Stimulated activated CD8-positive, alpha-beta memory T cell treated with anti-CD3 and anti-CD28 coated beads, Interleukin-15, amount 100 ng/mL, for 1 hour (primary cell): ENCODE data around the gene METAP1D.
"Not testable (repeated sequence)": the region's sequence is repeated elsewhere in the genome, so short reads cannot be mapped to it uniquely, and the experiment has no call there.

ENCODE experiments used
- DNase-seq: peaks from one replicate; pipeline ENCODE4 v3.0.0-alpha.2; 2020; ENCODE audit warnings: low read depth

METAP1D gene

DNA sequence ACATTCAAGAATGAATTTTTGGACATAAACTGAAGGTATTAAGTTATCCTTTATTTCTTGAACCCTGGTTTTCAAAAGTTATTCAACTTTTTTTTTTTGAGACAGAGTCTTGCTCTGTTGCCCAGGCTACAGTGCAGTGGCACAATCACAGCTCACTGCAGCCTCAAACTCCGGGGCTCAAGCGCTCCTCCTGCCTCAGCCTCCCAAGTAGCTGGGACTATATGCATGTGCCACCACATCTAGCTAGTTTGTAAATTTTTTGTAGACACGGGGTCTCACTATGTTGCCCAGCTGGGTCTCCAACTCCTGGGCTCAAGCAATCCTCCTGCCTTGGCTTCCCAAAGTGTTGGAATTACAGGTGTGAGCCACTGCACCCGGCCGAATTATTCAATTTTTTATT lies 2.7 kb upstream of the METAP1D start:
- DNase-seq, result not testable (repeated sequence)

DNA sequence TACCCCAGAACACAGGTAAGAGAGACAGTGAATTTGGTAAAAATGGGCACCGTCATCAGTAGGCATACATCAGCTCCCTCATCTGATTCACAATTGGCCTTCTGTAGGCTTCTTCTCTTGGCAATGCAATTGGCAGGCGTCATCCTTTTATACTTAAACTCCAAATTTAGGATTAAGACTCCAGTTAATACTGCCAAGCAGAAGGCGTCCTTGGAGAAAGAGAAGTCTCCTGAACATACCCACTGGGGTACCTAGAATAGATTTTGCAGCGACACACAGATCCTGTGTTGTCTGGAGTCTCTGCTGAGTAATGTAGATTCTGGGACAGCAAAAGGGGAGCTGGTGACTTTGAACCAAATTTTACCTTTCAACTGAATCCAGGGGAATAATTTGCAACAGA lies 592 bp upstream of the METAP1D start:
- no peak for DNase-seq

DNA sequence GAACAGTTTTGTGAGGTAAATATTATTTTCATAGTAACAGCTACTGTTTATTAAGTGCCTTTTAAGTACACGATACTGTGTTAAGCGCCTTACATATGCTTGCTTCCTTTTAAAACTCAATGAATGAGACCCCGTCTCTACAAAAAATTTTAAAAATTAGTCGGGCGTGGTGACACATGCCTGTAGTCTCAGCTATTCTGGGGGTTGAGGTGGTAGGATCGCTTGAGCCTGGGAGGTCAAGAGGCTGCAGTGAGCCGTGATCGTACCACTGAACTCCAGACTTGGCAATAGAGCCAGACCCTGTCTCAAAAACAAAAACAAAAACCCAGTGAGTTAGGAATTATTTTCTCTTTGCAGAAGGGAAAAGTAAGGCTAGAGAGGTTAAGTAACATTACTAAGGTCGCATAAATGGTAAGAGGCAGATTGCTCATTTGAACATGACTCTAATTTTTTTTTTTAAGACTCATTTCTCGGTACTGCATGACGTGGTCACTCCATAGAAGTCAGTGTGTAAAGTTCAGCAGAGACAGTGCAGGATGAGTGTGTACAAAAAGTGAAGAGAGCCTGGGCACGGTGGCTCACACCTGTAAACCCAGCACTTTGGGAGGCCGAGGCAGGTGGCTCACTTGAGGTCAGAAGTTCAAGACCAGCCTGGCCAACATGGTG lies 1.1 kb downstream of the METAP1D start:
- DNase-seq, result no peak

DNA sequence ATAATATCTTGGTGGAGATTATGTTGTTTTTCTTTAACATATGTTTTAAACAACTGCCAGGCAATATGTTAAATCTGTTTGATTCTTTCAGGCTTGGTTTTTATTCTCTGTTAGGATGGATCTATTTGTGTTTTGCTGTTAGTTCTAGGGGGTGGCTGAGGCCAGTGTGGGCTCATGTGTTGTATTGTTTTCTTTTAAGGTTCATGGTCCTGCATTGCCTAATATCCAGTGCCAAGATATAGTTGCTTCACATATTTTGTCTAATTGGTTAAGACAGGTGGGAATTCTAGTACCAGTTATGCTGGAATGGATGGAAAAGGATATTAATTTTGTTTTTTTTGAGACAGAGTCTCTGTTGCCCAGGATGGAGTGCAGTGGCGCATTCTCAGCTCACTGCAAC lies 7.6 kb downstream of the METAP1D start:
- DNase-seq, result no peak

DNA sequence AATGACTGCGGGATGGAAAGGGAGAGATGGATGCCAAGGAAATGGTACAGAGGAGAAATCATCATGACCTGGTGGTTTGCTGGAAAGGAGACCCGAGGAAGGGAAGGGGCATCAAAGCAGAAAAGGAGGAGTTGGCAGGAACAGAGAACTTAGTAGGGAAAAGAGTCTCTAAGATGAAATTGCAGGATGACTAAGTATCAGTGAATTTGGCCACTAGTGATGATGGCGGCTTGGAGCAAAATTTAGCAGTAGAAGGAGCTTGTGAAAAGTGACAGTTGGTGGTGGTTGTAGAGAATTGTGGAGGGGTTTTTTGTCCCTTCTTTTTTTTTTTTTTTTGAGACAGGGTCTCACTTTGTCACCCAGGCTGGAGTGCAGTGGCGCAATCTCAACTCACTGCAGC lies 10.1 kb downstream of the METAP1D start:
- DNase-seq, result no peak

DNA sequence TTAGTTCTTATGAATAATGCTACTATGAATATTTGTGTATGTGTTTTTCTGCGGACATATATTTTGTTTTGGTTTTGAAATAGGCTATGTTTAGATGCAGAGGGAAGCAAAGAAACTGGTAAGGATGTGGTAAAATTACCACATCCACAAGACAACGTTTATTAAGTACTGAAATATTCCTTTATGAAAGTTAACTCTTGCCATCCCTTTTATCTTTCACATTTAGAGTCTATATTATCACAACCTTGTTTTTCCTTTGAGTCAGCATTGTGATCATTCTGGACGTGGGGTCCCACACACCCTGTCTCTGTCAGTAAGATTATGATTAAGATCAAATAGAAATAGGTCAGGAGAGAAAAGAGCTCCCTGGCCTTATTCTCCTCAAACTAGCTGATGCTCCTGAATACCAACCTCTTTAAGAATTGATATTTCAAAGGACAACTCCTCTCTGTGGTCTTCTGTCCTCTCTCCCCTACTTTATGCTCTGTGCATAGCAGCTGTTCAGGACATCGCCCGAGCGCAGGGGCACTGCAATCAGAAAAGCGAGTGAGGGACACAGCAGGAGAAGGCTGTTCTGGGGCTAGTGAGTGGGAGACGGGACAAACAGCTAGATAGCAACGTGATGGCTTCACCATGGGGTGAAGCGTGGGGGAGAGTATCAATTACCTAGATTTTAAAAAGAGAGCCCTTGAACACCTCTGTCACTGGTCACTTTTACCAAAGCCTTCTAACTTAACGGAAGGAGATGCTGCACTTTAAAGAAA lies 12.2 kb downstream of the METAP1D start:
- DNase-seq, result no peak

DNA sequence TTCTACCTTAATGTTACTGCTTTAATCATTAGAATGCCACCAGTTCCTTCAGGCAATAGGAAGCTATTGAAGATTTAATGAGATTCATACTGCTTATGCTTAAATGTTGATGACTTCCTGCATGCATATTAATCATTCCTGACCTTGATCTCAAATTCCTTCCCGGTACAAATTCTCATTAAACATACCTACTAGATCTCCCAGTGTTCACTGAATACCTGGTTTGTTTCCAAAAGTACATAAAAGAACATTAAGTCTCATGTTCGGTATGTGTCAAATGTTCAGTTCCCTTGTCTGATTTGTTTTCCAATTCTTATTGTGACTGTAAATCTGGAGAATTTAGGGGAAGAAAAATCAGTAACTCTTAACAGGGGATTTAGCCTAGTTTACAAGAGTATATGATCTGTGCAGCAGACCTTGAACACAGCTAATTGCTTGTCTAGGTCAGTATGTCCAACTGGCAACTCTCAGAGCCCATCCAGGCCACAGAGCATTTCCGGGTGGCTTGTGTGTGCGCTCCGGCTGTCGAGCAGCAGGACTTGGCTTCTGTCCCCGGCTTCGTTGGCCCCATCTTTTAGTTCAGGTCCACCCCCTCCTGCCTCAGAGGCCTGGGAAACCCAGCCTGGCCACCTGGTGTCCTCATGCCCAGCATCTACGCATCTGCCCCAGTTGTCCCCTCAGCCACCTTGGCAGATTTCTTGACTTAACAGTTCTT lies 13.1 kb downstream of the METAP1D start:
- no peak for DNase-seq

DNA sequence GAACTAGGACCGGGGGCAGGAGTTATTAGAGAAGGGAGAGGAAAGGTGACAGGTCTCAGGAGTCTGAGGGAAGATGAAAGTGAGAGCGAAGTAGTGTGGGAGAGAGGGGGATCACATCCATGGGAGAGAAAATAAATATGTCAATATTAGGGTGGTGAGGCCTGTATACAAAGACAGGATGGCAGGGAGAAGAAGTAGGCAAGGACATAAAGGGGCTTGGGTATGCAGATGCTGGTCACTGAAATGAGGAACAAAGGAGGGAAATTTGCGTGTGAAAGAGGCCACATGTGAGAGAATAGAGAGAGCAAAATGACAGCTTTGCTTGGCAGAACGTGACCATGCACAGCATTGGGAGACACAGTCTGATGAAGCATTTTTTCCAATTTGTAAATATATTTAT lies 13.6 kb downstream of the METAP1D start:
- no peak for DNase-seq

DNA sequence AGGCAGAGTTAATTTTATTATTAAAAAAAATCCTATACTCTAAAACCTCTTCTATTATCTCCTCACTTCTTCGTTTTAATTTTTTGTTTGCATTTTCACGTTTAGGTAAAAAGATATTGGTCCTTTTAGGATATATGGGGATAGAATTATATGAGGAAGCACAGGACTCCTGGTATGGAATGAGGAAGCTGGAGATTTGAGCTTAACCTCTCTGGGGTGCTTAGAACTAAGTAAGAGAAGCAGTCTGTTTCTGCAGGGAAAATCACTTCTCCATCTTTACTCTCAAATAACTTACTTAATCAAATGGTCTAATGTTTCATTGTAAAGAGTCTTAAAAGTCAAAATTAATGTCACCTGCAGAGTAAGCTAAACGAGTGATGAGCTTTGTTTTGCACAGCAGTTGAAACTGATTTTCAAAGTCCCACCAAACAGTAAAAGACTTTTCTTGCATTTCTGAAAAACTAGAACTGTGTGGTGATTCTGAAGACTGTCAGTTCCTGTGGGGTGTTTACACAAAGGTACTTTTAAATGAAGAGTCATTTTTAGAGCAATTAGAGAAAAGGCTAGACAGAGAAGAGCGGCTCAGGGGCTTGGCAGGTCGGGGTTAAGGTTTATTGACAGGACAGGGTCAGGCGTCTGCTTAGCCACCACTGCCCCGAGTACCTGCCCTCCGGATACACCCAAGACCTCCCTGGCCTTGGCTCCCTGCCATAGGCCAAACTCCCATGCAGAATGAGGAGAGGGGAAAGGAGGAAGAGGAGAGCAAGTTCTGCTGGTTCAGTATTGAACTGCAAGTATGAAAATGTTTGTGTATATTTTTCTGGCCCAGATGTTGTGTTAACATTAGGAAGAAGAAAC lies 21.6 kb downstream of the METAP1D start:
- no peak for DNase-seq

DNA sequence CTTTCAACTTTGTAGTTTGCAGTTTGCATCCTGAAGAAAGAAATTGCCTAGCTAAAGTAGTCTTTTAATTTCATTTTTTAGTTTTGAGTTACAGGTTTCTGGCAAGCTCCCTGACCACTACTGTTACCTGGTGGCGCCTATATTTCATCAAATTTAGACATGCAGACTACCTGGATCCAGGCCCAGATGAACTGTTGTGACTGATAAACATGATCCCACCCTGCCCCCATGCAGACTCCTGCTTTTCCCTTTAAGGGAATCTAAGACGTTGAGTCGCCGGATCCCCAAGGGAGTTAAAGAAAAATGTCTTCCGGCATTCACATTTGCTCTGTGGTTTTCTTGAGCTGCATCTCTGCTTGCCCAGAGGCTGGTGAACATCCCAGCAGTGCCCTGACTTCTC lies 22.2 kb downstream of the METAP1D start:
- no peak for DNase-seq

DNA sequence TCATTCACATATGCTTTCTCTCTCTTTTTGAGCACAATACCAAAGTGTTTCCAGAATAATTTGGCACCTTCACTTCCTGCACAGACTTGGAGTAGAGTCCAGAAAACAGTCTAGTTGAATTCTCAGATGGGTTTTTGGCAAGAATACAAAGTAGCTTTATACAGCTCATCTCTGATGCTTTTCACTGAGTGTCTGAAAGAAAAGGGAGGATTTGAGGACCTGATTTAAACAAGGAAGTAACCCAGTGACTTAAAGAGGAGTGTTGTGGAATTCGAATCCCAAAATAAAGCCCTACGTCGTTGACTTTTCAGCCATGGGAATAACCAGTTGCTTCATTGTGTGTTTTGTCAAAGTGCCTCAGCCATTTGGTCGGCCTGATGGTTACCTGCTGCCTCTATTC lies 31.8 kb downstream of the METAP1D start:
- no peak for DNase-seq

DNA sequence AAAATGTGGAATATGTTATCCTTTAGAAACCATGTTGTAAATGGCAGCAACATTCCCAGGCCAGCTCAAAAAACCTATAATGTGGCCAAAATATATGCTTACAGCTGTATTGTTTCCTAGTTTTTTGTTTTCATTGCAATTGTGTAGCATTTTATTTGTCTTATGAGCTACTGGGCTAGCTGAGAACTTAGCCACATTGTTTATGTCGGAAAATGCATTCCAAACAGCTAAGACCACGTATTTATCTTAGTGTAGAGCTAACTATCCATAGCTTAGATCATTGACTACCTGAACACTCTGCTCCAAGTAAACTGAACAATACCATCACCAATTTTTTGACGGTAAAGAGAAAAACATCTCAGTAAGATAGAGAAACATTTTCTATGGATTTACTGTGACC lies 38.4 kb downstream of the METAP1D start:
- no peak for DNase-seq

DNA sequence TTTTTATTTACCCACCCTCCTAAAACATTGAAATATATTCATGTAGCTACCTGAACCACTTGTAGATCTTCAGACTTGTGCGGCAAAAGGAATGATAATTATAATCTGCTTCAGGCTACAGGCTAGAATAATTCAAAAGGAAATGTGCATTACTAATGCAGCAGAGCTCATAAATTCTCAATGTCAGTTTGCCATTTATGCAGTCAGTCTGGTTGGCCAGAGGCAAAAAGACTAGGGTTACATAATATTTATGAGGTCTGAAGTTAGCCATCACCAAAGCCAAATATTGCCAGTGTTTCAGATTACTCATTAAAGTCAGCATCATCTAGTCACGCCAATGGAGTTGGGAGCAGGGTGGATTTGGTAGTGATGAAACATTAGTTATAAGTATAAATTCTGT lies 38.9 kb downstream of the METAP1D start:
- no peak for DNase-seq

DNA sequence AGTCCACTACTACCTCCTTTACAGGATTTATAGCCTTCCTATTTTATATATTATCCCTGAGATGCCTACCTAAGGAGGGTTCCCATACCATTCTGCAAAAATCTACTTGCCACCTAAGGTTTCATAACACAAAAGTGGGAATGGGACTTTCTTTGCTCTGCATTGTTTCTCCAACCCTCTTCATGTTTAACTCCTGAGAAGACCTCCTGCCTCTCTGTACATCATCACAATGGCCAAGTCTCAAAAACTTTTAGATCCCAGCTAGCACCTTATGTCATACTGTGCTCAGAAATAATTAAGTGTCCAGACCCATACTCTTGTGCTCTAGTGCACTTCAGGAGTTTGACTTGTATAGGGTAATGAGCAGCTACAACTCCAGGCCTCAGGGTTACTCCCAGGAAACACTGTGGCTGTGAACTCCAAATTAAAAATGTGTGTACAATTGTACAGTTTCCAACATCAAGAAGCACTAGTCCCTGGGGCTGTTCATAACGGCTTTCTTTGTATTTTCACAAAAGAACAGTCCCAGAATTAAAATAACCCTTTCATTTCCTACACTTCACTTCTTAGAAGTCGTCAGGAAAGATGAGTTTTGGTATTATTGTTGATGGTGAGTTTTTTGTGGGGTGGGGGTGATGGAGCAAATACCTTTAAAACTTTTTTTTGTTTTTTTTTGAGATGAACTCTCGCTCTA lies 39.4 kb downstream of the METAP1D start:
- DNase-seq, result no peak

DNA sequence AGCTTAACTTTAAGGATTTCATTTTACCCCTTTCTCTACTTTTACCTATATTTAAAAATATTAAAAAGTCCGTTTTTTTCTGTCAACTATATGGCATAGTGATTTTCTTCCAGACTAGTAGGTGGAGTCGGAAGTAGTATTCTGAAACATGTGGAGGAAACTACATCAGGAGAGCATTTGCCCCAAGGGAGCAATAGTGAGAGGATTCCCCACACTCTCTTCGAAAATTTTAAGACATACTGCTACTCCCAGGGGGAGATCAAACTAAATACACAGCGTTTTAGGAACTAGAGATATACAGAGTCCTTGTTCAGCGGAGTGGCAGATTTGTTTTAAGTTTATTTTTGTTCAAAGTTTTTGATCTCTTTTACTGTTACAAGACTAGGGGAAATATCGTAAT lies 40.6 kb downstream of the METAP1D start:
- DNase-seq, result no peak

DNA sequence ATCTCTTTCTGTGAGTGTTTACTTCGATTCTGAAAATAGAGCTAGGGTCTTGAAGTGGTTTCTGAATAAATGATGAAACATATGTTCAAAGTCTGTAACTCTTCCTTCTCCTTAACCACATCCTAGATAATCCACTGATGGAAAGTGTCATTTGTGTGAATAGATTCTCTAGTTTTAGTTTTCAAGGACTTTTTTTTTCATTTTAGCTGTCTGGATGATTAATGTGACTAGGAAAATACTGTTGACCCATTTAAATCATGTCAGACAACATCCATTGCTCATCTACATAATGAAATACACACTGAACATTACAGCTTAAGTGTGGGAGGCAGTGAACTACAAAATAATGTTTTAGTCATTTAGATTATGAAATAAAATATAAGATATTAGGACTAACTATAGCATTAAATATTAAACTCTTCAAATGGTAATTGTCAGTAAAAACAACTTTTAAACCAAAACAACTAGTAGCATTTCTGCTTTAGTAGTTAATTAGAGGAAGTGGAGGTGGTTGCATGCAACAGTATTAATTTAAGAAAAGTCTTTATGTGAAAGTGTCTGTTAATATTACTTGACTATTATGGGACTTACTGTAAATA lies 46.4 kb downstream of the METAP1D start:
- DNase-seq, result no peak

DNA sequence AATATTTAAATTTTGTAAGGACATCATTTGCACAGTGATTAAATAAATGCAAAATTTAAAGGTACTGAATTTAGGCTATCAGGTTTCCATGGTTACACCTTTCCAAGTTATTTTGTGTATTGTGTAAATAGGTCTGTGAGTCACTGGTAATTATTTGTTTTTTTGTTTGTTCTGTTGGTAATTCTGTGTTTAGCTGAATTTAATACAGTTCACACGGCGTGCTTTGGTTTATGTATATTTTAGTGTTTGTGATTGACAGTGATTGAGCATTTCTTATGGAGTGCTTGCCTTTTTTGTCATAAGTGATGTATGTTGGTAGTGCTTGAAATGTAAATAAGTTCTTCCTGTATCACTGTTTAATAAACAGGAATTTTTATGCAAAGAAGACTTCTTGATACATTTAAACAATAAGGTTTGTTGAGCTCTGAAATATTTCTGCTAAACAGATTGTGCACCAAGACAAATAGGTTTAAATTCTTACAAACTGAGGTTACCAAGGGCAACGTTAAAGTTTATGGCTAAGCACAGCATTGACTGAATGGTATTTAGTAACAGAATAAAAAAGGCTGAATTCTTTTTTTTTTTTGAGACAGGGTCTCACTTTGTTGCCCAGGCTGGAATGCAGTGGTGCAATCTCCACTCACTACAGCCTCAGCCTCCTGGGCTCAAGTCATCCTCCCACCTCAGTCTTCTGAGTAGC lies 47.3 kb downstream of the METAP1D start:
- no peak for DNase-seq

DNA sequence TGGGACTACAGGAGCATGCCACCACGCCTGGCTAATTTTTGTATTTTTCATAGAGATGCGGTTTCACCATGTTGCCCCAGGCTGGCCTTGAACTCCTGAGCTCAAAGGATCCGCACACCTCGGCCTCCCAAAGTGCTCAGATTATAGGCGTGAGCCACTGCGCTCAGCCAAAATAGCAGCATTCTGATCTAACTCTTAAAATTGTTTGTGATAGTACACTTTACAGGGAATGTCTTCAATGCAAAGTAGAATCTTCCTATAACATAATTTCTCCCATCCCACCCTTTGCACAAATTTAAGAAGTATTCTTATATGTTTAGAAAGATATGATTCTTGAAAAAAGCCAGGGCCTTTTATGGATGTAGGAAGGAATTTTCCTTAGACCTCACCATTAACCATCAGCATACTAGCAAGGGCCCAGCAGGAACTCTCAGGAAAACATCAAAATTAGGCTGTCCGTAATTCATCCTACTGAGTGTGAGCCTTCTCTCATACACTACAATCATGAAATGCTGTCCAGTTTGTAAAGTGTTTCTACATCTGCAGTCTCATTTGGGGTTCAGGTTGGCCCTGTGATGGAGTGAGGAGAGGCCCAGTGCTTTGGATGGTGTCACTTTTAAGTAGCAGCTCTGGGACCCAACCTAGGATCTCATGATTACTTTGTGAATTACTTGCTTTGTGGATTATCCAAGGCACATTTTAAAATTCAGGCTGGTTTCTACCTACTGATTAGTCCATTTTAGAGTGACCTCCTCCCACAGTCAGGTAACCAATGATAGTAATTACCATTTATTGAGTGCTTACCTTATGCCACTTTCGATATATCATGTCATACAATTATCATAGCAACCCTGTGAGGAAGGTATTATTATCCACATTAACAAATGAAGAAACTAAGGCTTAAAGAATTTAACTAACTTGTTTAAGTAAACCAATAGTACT lies 48.1 kb downstream of the METAP1D start:
- DNase-seq, result no peak
